ENCODE results near the gene OOSP4A. TPM values are rescaled to one million over a fixed set of nuclear protein-coding genes. Genes with fewer than 3 reads are reported as not detected.
A peak's percentile ranks its signal among the peaks of the same experiment; 100 is the strongest.

OOSP4A gene
- total RNA-seq, 1 donor from 2014 or later = not detected

GRCh38 chr11:59962107-59962482, 1.7 kb upstream of the OOSP4A start:
- no peak for DNase-seq
- no peak for TF ChIP-seq CTCF (IDR thresholded peaks at IDR 0.05; ENCODE audit: borderline replicate concordance)
- Histone ChIP-seq H3K9me3 (replicated peaks) (no peaks in the 10 kb centered on the region), H3K27me3 (ENCODE audit: low read depth) (no peaks in the 10 kb centered on the region), H3K4me3 (no peak overlapping the region), H3K4me1 (peaks cover 20% of the 10 kb centered on the region), H3K36me3 (no peaks in the 10 kb centered on the region), H3K27ac (replicated peaks) (peak overlapping the region; percentile 52)
- intact Hi-C loops (cut with micrococcal nuclease) = no loop called here

GRCh38 chr11:59965424-59965823, 1.6 kb downstream of the OOSP4A start:
- no peaks in the 10 kb centered on the region for H3K36me3 ChIP-seq
- no peaks in the 10 kb centered on the region for H3K27me3 ChIP-seq (ENCODE audit: low read depth)
- no peak overlapping the region for H3K27ac ChIP-seq (replicated peaks)
- no peaks in the 10 kb centered on the region for H3K9me3 ChIP-seq (replicated peaks)
- no peak for TF ChIP-seq CTCF (IDR thresholded peaks at IDR 0.05; ENCODE audit: borderline replicate concordance)
- no peak overlapping the region for H3K4me3 ChIP-seq
- no peak for DNase-seq
- peaks cover 24% of the 10 kb centered on the region for H3K4me1 ChIP-seq
- intact Hi-C loops (cut with micrococcal nuclease) = no loop called here

GRCh38 chr11:59966201-59966600, 2.4 kb downstream of the OOSP4A start:
- intact Hi-C loops (cut with micrococcal nuclease) = no loop called here
- no peaks in the 10 kb centered on the region for H3K9me3 ChIP-seq (replicated peaks)
- no peak for DNase-seq
- no peak overlapping the region for H3K4me3 ChIP-seq
- TF ChIP-seq CTCF (IDR thresholded peaks at IDR 0.05; ENCODE audit: borderline replicate concordance) = no peak
- no peaks in the 10 kb centered on the region for H3K36me3 ChIP-seq
- no peaks in the 10 kb centered on the region for H3K27me3 ChIP-seq (ENCODE audit: low read depth)
- H3K27ac ChIP-seq (replicated peaks) = no peak overlapping the region
- peaks cover 24% of the 10 kb centered on the region for H3K4me1 ChIP-seq

- Histone ChIP-seq H3K4me1 (peaks cover 12% of the 10 kb centered on the region), H3K9me3 (replicated peaks) (no peaks in the 10 kb centered on the region), H3K4me3 (no peak overlapping the region), H3K27ac (replicated peaks) (no peak overlapping the region), H3K27me3 (ENCODE audit: low read depth) (no peaks in the 10 kb centered on the region), H3K36me3 (no peaks in the 10 kb centered on the region)
- DNase-seq = no peak
- no peak for TF ChIP-seq CTCF (IDR thresholded peaks at IDR 0.05; ENCODE audit: borderline replicate concordance)
- intact Hi-C loops (cut with micrococcal nuclease) = no loop called here
These were observed 4.0 kb downstream of the OOSP4A start for GRCh38 chr11:59967677-59968394.

- H3K9me3 ChIP-seq (replicated peaks) = no peaks in the 10 kb centered on the region
- H3K4me1 ChIP-seq = peaks cover 12% of the 10 kb centered on the region
- no peak overlapping the region for H3K27ac ChIP-seq (replicated peaks)
- no peak for DNase-seq
- TF ChIP-seq CTCF (IDR thresholded peaks at IDR 0.05; ENCODE audit: borderline replicate concordance) = no peak
- no peak overlapping the region for H3K4me3 ChIP-seq
- intact Hi-C loops (cut with micrococcal nuclease) = no loop called here
- H3K27me3 ChIP-seq (ENCODE audit: low read depth) = no peaks in the 10 kb centered on the region
- H3K36me3 ChIP-seq = no peaks in the 10 kb centered on the region
These were observed 4.6 kb downstream of the OOSP4A start for GRCh38 chr11:59968395-59968783.
